MM.1S (cell line): ENCODE data around the gene EZH1.
A peak's percentile ranks its signal among the peaks of the same experiment; 100 is the strongest.

Experiments used
- DNase-seq: peaks from one replicate; pipeline ENCODE4 v3.0.0-alpha.2; 2015
- H2AFZ ChIP-seq: fragments of 300-600 bp; sonication (generic); 2 replicates; pipeline ENCODE4 v1.6.0; 2016; ENCODE audit warnings: antibody characterized with exemption, low read length
- H3F3A ChIP-seq: fragments of 300-600 bp; sonication (generic); 2 replicates; pipeline ENCODE4 v1.6.1; 2016; ENCODE audit warnings: mild to moderate bottlenecking, antibody characterized with exemption, low read length, moderate library complexity, mixed read lengths; ENCODE audit not compliant: insufficient read depth
- H3K27ac ChIP-seq: fragments of 300-600 bp; sonication (generic); 2 replicates; pipeline ENCODE4 v1.5.1; 2016; ENCODE audit warnings: mild to moderate bottlenecking, low read length
- H3K27me3 ChIP-seq: fragments of 300-600 bp; sonication (generic); replicated peaks from 2 replicates; pipeline ENCODE4 v1.6.0; 2016; ENCODE audit warnings: low read length; ENCODE audit not compliant: insufficient read depth
- H3K36me3 ChIP-seq: fragments of 300-600 bp; sonication (generic); replicated peaks from 2 replicates; pipeline ENCODE4 v1.6.1; 2016; ENCODE audit warnings: mild to moderate bottlenecking, low read length, mixed read lengths; ENCODE audit not compliant: insufficient read depth
- H3K4me1 ChIP-seq: fragments of 300-600 bp; sonication (generic); 2 replicates; pipeline ENCODE4 v1.6.1; 2016; ENCODE audit warnings: low read length, mixed read lengths
- H3K4me2 ChIP-seq: fragments of 300-600 bp; sonication (generic); 2 replicates; pipeline ENCODE4 v1.6.0; 2016; ENCODE audit warnings: low read depth, low read length
- H3K4me3 ChIP-seq: fragments of 300-600 bp; sonication (generic); 2 replicates; pipeline ENCODE4 v1.5.1; 2016; ENCODE audit warnings: low read length, mixed read lengths
- H3K79me2 ChIP-seq: fragments of 300-600 bp; sonication (generic); 2 replicates; pipeline ENCODE4 v1.6.1; 2016; ENCODE audit warnings: mixed run types, low read length, mixed read lengths
- H3K9ac ChIP-seq: fragments of 300-600 bp; sonication (generic); 2 replicates; pipeline ENCODE4 v1.6.1; 2016; ENCODE audit warnings: low read length, mixed read lengths
- H3K9me2 ChIP-seq: fragments of 300-600 bp; sonication (generic); replicated peaks from 2 replicates; pipeline ENCODE4 v1.6.1; 2016; ENCODE audit warnings: mild to moderate bottlenecking, low read length, mixed read lengths; ENCODE audit not compliant: insufficient read depth
- H3K9me3 ChIP-seq: fragments of 300-600 bp; sonication (generic); replicated peaks from 2 replicates; pipeline ENCODE4 v1.6.1; 2016; ENCODE audit warnings: mild to moderate bottlenecking, low read length, mixed read lengths; ENCODE audit not compliant: insufficient read depth
- H4K20me1 ChIP-seq: fragments of 300-600 bp; sonication (generic); 2 replicates; pipeline ENCODE4 v1.6.1; 2016; ENCODE audit warnings: mild to moderate bottlenecking, low read length, moderate library complexity, mixed read lengths; ENCODE audit not compliant: insufficient read depth
- CTCF ChIP-seq: fragments of 300-600 bp; sonication (generic); IDR thresholded peaks from 2 replicates; pipeline ENCODE4 v1.5.1; 2016; ENCODE audit warnings: antibody characterized with exemption, low read length, mixed read lengths
- EZH2 ChIP-seq: fragments of 300-600 bp; sonication (generic); optimal IDR thresholded peaks from 2 replicates; pipeline ENCODE3; 2017; ENCODE audit warnings: low read depth, mild to moderate bottlenecking, antibody characterized with exemption, low read length, mixed read lengths
- EZH2phosphoT487 ChIP-seq: fragments of 300-600 bp; sonication (generic); IDR thresholded peaks from 2 replicates; pipeline ENCODE4 v1.6.1; 2018; ENCODE audit warnings: antibody characterized with exemption, low read length

EZH1 gene

DNA sequence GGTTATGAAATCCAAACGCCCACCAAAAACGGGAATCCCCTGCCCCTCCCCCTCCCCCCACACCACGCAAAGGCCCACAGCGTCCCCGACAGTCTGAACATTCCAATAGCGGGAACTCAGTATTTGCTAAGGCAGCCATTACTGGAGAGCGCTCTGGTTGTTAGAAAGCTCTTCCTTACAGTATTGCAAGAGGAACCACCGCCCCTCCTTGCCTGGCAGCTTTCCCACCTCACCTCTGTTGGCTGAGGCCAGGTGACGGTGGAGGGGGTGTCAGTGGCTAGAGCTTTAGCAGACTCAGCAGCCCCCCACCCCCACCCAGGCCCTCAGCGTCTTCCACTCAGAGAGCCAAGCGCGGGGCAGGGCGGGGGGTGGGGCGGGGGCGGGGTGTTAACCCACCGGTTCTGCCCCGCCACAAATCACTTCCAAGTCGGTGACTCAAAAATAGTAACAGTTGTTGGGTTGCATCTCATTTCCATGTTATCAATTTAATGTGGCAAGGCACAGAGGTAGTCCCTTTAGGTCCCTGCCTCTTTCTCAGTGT lies 65.8 kb downstream of the EZH1 start:
- H3K9ac ChIP-seq, result peak overlapping the region; percentile 83
- H3K79me2 ChIP-seq, result peaks cover 43% of the 10 kb centered on the region
- H3K27me3 ChIP-seq, result no peaks in the 10 kb centered on the region
- peak overlapping the region; percentile 62 for H3K4me3 ChIP-seq
- TF ChIP-seq EZH2phosphoT487 (no peak), CTCF (no peak), EZH2 (no peak)
- H3K27ac ChIP-seq, result peak overlapping the region; percentile 93
- no peaks in the 10 kb centered on the region for H3K9me2 ChIP-seq
- H4K20me1 ChIP-seq, result no peaks in the 10 kb centered on the region
- peak; percentile 88 for DNase-seq
- peak overlapping the region; percentile 84 for H2AFZ ChIP-seq
- H3K36me3 ChIP-seq, result no peaks in the 10 kb centered on the region
- H3K4me2 ChIP-seq, result peak overlapping the region; percentile 90
- H3K4me1 ChIP-seq, result peaks cover 24% of the 10 kb centered on the region
- H3F3A ChIP-seq, result peaks cover 36% of the 10 kb centered on the region
- no peaks in the 10 kb centered on the region for H3K9me3 ChIP-seq

DNA sequence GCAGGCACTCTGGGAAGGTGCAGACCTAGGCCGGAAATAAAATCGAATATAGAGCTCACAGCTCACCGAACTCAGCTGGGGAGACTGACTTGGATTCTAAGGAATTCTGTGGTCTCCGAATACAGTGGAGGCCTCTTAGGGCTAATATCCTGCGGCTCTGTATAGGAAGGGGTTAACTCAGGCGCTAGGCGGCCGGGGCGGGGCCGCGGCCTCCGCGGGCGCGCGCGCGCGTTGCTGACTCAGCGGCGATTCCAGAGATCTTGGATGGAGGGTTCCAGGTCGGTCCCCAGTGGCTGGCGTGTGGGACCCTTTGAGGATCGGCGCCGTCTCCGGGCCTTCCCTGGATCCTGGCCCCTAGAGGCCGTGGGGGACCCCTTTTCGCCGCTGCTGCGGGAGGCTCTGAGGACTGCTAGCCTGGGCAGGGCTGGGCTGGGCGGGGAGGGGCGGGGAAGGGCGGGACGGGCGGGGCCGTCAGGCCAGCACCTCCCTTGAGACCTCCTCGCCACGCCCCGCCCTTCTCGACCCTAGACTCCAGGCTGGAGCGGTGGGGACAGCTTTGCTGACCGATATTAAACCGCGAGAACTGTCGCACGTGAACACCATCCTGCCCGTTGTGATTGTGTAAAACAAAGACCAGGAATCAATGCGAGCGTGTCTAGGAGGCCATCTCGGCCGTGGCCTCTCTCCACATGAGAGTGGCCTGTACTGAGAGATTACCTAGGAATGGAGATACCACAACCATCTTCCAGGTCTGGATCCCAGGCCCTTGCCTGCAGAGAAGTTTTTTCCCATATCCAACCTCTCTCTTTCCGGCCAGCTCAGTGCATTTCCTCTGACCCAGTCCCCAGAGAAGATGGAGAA lies 66.7 kb downstream of the EZH1 start:
- Histone ChIP-seq H3K4me1 (peaks cover 24% of the 10 kb centered on the region), H2AFZ (peak overlapping the region; percentile 33; the same call in 1 of the 2 replicates), H3F3A (peaks cover 36% of the 10 kb centered on the region), H3K9me3 (no peaks in the 10 kb centered on the region), H3K27ac (peak overlapping the region; percentile 93), H3K4me2 (peak overlapping the region; percentile 90), H3K9ac (peak overlapping the region; percentile 94), H3K27me3 (no peaks in the 10 kb centered on the region), H4K20me1 (no peaks in the 10 kb centered on the region), H3K4me3 (peak overlapping the region; percentile 61), H3K79me2 (peaks cover 52% of the 10 kb centered on the region), H3K9me2 (no peaks in the 10 kb centered on the region), H3K36me3 (peaks cover 3% of the 10 kb centered on the region; the same call in 1 of the 2 replicates)
- TF ChIP-seq CTCF, result no peak
- TF ChIP-seq EZH2, result no peak
- TF ChIP-seq EZH2phosphoT487, result no peak
- peak; percentile 96 for DNase-seq

- Histone ChIP-seq H3K4me2 (peak overlapping the region; percentile 90), H3K9ac (peak overlapping the region; percentile 94), H3K9me2 (no peaks in the 10 kb centered on the region), H2AFZ (peak overlapping the region; percentile 33; the same call in 1 of the 2 replicates), H3K9me3 (no peaks in the 10 kb centered on the region), H3K4me3 (peak overlapping the region; percentile 100), H3F3A (peaks cover 39% of the 10 kb centered on the region), H3K27me3 (no peaks in the 10 kb centered on the region), H3K27ac (peak overlapping the region; percentile 93), H3K4me1 (peaks cover 24% of the 10 kb centered on the region), H3K36me3 (peaks cover 3% of the 10 kb centered on the region; the same call in 1 of the 2 replicates), H3K79me2 (peaks cover 61% of the 10 kb centered on the region), H4K20me1 (no peaks in the 10 kb centered on the region)
- DNase-seq, result peak; percentile 100
- TF ChIP-seq CTCF, result no peak
These were observed 67.6 kb downstream of the EZH1 start for GRCh38 chr17:42677012-42677857.
